IPS-18c (cell line): ENCODE data around the gene TTLL1.
"Not testable (repeated sequence)": the region's sequence is repeated elsewhere in the genome, so short reads cannot be mapped to it uniquely, and the experiment has no call there.

Experiments used
- H3K4me3 ChIP-seq: 2 replicates; pipeline ENCODE4 v1.7.0; 2013; ENCODE audit warnings: low read depth, mild to moderate bottlenecking, low read length, moderate library complexity; ENCODE audit not compliant: insufficient read depth
- H3K9me3 ChIP-seq: one replicate; pipeline ENCODE4 v1.6.1; 2013; ENCODE audit warnings: mild to moderate bottlenecking, low read length, moderate library complexity; ENCODE audit not compliant: control insufficient read depth, insufficient read depth

The TTLL1 gene

DNA sequence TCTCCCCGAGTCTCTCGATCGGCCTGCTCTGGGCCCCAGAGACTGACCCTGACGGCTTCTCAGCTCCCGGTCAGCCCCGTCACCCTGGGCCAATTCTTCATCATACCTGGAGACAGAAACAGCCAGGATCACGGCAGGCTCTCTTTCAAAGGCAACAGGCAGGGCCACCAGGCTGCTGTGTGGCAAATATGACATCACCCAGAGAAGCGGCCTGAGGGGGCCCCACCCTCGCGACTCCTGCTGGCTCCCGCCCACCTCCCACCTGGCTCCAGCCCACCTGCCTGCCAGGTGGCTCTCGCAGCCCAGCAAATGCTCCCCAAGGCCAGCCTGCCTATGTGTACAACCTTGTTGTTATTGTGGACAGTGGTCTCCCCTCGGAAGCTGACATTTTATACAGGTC lies 49.4 kb downstream of the TTLL1 start:
- H3K9me3 ChIP-seq: no peaks in the 10 kb centered on the region
- H3K4me3 ChIP-seq: no peak overlapping the region

DNA sequence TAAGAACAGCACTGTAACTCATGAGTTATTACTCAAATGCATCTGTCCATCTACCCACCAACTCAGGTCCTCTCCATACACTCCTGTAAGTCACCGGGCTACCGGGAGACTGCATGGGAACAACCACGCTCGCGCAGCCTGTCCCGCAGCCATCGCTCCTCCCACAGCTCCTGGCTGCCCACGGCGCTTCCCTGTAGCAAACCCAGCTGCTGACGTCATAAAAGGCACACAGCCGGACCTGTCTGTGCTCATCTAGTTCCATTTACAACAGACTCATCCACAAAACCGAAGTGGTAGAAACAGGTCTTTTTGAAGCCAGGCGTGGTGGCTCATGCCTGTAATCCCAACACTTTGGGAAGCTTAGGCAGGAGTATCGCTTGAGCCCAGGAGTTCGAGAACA lies 50.9 kb downstream of the TTLL1 start:
- H3K9me3 ChIP-seq: no peaks in the 10 kb centered on the region
- H3K4me3 ChIP-seq: no peak overlapping the region

DNA sequence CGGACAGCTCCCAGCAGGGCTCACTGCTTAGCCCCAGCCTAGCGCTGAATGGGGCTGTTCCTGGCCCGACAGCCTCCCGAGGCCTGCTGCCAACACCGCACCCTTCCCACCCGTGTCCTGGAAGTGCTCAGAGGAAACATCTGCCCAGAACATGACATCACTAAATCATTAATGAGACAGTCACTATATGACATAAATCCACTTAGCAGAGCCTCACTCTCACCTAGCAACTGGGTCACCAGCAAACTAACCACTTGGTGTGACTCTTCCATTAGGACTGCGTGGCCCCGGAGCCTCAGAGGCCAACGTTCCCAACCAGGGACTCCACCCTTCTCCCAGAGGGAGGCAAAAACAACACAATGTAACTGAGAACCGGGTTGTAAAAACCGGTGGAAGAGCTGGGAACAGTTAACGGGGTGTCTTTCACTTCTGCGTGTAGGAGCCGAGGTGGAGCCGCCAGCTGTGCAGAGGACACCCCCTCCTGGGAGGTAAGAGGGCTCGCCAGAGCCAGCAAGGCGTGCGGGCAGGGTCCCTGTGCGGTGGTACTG lies 52.8 kb downstream of the TTLL1 start:
- Histone ChIP-seq H3K9me3 (no peaks in the 10 kb centered on the region), H3K4me3 (no peak overlapping the region)

DNA sequence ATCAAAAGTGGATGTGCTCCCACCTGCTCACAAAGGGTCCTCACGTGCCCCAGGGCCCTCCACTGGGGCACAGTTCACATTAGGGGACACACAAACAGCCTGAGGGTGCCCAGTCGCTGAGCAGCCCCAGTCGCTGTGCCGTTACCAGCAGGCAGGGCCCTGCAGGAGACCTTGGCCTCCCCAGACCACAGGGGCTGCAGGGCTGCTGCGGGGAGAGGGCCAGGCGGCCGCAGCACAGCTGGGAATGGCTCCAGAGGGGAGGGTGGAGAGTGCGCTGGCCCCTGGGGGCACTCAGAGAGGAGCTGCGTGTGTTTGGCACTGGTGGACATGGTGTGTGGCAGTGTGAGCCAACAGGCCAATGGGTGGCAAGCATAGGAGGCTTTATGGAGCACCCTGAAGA lies 53.9 kb downstream of the TTLL1 start:
- H3K4me3 ChIP-seq: no peak overlapping the region
- H3K9me3 ChIP-seq: no peaks in the 10 kb centered on the region

DNA sequence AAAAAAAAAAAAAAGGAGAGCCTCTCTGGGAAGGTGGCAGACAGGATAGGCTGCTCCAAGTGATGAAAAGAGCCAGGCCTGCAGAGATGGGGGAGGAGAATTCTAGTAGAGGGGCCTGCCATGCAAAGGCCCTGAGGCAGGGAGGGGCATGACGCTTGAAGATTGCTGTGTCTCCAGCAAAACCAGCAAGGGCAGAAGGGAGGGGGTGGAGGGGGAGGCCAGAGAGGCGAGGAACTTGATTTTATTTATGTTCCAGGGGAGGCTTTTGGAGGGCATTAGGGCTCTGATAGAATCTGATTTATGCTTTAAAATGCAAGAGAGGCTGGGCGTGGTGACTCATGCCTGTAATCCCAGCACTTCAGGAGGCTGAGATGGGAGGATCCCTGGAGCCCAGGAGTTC lies 57.6 kb downstream of the TTLL1 start:
- H3K4me3 ChIP-seq: no peak overlapping the region
- H3K9me3 ChIP-seq: no peaks in the 10 kb centered on the region

DNA sequence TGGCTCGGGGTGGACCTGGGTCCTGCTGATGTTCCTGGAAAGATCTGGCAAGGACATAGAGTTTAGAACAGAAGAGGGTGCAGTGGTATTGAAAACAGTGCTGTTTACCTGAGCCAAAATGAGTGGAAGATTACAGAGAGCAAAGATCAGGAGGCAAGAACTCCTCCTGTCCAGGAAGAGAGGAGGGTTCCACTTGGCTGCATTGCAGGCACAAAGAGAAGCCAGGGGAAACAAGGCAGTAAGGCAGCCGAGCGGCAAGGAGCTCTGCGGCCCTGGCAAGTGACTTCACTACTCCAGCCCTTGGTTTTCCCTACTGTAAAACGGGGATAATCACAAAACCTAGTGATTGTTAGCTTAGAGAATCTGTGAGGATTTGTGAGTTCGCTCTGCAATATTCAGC lies 70.6 kb downstream of the TTLL1 start:
- Histone ChIP-seq H3K9me3 (no peaks in the 10 kb centered on the region), H3K4me3 (no peak overlapping the region)

DNA sequence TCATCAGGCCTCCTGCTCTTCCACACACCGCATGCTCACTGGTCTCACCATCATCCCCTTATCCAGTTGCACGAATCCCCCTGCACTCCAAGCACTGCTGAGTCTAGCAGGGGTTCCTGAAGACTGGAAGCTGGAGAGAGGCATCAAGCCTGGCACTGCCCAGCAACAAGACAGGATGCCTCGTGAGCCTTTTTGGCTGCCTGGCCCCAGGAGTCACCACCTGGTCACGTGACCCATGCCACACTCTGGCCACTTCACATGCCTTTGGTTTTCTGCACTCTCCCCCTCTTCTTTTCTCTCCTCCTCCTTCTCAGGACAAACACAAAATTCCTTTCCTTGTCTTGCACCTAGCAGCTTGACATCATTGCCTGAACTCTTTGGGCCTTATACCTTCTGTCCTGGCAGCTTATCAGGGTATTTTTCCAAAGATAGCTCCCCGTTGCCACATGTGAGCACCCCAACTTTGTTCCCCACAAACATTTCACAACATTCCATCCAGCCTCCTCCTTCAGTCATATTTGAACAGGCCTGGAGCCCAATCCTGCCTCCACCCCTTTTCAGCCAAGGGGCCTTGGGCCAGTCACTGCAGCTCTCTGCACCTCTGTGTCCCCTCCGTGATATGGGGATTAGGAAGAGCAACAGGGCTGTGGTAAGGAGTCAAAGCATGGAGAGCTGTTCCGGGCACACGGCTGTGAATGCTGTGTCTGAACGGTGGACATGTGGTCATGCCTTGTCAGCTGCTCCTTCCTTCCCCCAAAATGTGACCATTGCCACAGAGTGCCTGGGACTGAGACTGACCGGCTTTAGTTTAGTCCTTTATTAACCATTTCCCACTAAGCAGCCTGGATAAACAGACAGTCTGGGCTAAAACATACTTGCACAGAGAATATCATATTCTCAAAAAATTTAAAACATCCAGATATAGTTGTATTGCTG lies 71.4 kb downstream of the TTLL1 start:
- Histone ChIP-seq H3K4me3 (no peak overlapping the region), H3K9me3 (no peaks in the 10 kb centered on the region)

DNA sequence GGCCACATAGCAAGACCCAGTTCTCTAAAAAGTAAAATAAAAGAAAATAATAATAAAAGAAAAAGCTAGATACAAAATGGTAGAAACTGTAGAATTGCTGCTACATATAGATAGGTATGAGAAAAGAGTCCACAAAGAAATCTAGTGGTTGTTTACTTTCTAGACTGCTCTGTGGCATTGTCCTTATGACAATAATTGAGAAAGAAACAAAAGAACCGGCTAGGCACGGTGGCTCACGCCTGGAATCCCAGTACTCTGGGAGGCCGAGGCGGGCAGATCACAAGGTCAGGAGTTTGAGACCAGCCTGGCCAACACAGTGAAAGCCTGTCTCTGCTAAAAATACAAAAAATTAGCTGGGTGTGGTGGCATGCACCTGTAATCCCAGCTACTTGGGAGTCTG lies 73.0 kb downstream of the TTLL1 start:
- not testable (repeated sequence) for H3K4me3 ChIP-seq, H3K9me3 ChIP-seq

DNA sequence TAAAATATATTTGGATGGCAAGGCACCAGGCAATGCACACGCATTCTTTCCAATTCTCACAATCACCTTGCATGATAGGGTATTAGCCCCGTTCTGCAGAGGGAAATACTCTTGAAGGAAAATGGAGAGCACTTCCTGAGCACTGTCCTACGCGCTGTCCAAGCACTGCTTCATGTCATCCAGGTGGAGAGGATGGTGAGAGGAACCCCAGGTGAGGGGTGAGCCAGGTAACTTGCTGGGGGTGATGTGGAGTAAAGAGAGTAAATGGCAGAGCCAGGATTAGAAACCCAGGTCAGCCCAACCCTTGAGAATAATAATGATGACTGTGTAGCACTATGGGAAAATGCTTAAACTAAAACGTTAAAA lies 73.5 kb downstream of the TTLL1 start:
- H3K4me3 ChIP-seq: peak overlapping the region; percentile 65
- H3K9me3 ChIP-seq: no peaks in the 10 kb centered on the region

DNA sequence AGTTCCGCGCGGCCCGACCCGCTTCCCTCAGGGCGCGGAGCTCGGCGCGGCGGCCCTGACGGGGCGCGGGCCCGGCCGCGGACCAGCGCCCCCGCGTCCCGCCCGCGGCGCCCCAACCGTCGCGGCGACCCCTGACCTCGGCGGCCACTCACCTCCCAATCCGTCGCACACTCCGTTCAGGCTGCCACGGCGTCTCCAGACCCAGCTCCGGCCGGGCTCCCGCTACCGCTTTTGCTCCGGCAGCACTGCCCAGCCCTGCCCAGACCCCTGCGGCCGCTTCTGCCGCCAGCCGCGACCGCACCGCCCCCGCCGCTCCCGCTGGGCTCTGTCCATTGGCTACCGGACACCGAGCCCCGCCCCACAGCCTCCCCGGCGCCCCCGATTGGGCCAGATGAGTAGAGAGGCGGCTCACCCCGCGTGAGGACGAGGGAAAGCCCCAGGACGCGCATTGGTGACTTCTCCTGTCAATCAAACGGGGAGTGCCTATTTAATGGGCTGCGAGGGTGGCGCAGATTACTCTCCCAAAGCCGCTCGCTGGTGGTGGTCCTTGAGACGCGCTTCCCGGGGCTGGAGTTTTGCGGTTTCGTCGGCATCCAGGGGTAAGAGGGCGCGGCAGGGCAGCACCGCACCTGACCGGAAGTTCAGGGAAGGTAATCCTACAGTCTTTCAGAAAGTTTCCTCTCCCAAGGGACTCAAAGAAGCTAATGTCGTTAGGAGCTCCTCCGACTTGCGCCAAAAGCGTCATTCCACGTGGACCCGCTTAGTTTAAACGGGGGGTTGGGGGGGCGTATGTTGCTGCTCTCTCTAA lies 74.1 kb downstream of the TTLL1 start, which contains the start of gene PACSIN2:
Gene PACSIN2, minus strand, starts transcription at position 281 of the 808 bp plus-strand sequence. CDS start 103,069 bp downstream, outside the sequence.
- Histone ChIP-seq H3K9me3 (no peaks in the 10 kb centered on the region), H3K4me3 (peak within 1 kb of the TSS; percentile 77)

DNA sequence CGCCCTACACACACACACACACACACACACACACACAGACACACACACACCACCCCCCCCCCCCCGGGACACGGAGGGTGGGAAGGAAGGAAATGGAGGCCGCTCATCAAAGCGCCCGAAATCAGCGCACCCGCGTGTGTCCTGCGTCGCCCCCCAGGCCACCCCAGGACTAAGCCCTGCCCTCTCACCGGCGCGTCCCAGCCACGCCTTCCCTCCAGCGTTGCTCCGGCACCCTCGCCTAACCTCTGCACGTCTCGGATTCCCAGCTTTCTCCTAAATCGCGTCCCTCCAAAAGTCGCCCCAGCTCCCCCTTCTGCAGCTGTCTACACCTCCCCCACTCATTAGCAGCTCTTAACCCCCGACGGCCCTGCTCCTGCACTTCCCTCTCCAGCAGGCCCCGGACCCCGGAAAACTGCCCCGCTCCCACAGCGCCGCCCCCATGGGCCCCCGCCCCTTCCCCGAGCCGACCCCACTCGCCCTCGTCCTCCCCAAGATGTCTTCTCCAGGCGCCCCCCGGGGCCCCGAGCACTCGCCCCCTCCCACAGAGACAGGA lies 74.8 kb downstream of the TTLL1 start:
- no peaks in the 10 kb centered on the region for H3K9me3 ChIP-seq
- peak overlapping the region; percentile 77 for H3K4me3 ChIP-seq

DNA sequence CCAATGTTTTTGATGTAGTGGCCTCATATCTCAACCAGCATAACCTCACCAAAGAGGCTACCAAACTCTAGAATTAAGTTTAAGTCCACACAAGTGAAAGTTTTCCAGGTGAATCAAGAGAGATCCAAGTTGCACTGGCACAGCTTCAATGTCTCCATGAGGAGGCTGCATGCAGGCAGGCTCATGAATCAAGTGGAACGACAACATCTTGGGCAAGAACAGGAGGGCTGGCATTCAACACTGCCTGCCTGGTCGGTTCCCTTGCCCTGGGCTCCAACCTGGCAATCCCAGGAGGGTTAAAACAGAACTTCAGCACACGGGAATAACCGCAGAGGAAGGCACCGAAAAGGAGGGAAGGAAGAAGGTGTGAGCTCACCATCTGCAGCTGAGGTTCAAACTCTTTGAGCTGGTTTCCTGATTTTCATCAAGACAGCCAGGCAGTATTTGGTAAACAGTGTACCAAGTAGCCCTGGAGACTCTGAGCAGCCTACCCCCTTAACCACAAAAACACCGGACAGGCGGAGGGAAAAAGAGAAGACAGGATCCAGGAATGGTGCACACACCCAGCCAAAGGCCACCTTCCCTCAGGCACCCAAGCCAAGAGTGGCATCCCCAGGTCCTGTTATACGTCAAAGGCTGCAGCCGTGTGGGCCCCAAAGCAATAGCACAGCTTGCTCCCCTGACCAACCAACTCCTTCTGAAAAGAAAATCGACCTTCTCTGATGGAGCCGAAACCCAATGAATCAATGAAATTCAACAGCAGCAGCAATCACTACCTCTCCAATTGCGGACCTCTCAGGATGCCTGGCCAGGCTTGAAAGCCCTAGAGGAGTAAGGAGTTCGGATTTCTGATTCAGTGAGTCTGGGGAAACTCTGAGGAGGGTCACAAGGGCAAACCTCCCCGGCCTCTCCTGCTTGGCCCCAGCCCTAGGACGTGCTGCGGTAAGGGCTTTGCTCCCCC lies 75.6 kb downstream of the TTLL1 start:
- H3K4me3 ChIP-seq: peak overlapping the region; percentile 77

DNA sequence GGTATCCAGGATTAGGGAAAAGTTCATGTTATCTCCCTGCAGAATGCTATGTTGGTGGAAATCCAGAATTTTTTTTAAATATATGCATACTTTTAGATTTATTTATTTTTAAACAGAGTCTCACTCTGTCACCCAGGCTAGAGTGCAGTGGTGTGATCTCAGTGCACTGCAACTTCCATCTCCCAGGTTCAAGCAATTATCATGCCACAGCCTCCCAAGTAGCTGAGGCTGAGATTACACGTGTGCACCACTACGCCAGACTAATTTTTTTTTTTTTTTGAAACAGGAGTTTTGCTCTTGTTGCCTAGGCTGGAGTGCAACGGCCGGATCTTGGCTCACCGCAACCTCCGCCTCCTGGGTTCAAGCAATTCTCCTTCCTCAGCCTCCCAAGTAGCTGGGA lies 76.8 kb downstream of the TTLL1 start:
- no peak overlapping the region for H3K4me3 ChIP-seq
- no peaks in the 10 kb centered on the region for H3K9me3 ChIP-seq

More for the DNA sequence above, 75.6 kb downstream of the TTLL1 start:
- no peaks in the 10 kb centered on the region for H3K9me3 ChIP-seq

DNA sequence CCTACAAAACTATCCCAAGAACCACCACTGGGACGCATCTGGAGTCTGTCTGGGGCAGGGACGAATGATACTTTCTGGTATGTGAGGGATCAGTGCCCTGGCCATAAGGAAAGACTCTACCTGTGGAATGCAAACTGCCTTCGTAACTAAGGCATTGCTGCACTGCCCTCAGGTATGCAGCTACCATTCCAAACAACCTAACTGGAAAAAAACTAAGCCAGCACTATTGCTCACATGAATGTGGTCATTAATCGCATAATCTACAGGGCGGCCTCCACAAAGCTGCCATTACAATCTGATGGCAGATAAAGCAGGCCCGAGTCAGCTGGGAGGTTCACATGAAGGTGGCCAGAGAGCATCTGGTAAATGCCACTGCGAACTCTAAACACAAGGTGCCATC lies 78.1 kb downstream of the TTLL1 start:
- Histone ChIP-seq H3K9me3 (no peaks in the 10 kb centered on the region), H3K4me3 (no peak overlapping the region)

DNA sequence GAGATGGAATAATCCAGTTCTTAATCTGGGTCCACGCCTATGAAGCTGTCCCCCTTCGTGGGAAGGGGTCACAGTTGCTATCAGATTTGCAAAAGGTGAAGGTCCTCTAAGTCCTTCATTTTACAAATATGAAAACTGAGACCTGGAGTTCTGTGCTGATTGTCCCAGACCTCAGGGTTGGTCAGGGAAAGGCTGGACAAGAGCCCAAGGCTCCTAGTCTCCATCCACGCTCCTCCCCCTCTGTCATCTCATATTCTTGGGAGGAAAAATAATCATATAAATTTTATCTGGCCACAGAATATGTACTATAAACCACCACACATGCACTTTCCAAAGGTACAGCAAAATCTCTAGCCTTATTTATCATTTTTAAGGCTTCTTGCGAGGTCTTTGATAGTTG lies 79.7 kb downstream of the TTLL1 start:
- H3K9me3 ChIP-seq: no peaks in the 10 kb centered on the region

DNA sequence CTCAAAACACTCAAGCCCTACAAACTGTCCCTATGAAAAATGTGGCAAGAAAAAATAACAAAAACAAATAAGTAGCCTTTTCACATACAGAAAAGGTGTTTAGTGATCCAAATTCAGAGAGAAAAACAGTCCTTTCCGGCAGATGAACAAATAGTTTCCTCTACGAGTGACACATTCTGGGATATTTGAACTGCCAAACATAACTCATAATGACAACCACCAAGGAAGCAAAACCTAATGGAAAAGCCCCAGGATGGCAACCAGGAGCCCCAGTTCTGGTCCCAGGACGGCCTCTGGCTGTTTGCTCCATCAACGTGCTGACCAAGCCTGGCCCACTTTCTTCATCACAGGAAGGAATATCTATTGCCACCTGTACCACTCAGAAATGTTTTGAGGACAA lies 80.3 kb downstream of the TTLL1 start:
- H3K9me3 ChIP-seq: no peaks in the 10 kb centered on the region
- no peak overlapping the region for H3K4me3 ChIP-seq

More for the DNA sequence above, 79.7 kb downstream of the TTLL1 start:
- H3K4me3 ChIP-seq: no peak overlapping the region
